Neural cell (in vitro differentiated cells): ENCODE measurements around the gene GRK7.

ENCODE experiments used
- EP300 ChIP-seq: fragments of 450-650 bp; conservative IDR thresholded peaks from 2 replicates; pipeline ENCODE4 v1.6.1; 2014; ENCODE audit warnings: antibody characterized with exemption, mild to moderate bottlenecking, moderate library complexity; ENCODE audit not compliant: poor library complexity, severe bottlenecking
- EZH2 ChIP-seq: fragments of 200-600, 300-800 bp; shearing (Covaris generic), sonication (generic); IDR thresholded peaks from 2 replicates; pipeline ENCODE4 v1.6.1; 2014; ENCODE audit warnings: antibody characterized with exemption, low read length, borderline replicate concordance, mild to moderate bottlenecking; ENCODE audit not compliant: insufficient read depth, poor library complexity, severe bottlenecking
- MXI1 ChIP-seq: fragments of 450-650 bp; conservative IDR thresholded peaks from 2 replicates; pipeline ENCODE4 v1.6.1; 2014; ENCODE audit warnings: antibody characterized with exemption, mild to moderate bottlenecking; ENCODE audit not compliant: poor library complexity, severe bottlenecking
- POLR2AphosphoS5 ChIP-seq: IDR thresholded peaks from 2 replicates; pipeline ENCODE4 v1.6.1; 2012
- RAD21 ChIP-seq: fragments of 450-650 bp; conservative IDR thresholded peaks from 2 replicates; pipeline ENCODE4 v1.6.1; 2014; ENCODE audit warnings: antibody characterized with exemption, mild to moderate bottlenecking, moderate library complexity
- SMC3 ChIP-seq: fragments of 450-650 bp; conservative IDR thresholded peaks from 2 replicates; pipeline ENCODE4 v1.6.1; 2014; ENCODE audit warnings: antibody characterized with exemption, mild to moderate bottlenecking, moderate library complexity; ENCODE audit not compliant: poor library complexity
- TAF1 ChIP-seq: IDR thresholded peaks from 2 replicates; pipeline ENCODE4 v1.6.1; 2012; ENCODE audit warnings: low read depth
- TF ChIP-seq, protein P1 (sequence below): fragments of 450-650 bp; IDR thresholded peaks from 2 replicates; pipeline ENCODE4 v1.5.1; 2014; ENCODE audit warnings: antibody characterized with exemption, mild to moderate bottlenecking, moderate library complexity; ENCODE audit not compliant: poor library complexity, severe bottlenecking

DNA sequence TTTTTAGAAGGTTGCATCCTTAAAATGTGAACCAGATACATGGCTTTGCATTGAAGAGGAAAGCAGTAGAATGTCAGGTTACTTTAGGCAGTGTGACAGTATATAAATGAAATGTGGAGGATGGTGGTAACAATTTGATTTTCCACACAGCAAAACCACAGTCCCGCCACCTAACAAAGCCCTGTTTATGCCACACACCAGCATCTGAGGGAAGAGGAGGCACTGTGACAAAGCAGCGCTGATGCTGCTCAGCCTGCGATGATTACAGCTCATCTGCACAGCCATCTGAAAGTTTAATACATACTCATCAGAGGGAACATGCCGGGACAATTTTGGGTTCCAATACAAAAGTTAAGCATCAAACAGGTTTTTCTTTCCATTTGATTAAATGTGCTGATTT is 16.2 kb upstream of the GRK7 start:
- TF ChIP-seq POLR2AphosphoS5, result no peak
- TF ChIP-seq, protein P1, sequence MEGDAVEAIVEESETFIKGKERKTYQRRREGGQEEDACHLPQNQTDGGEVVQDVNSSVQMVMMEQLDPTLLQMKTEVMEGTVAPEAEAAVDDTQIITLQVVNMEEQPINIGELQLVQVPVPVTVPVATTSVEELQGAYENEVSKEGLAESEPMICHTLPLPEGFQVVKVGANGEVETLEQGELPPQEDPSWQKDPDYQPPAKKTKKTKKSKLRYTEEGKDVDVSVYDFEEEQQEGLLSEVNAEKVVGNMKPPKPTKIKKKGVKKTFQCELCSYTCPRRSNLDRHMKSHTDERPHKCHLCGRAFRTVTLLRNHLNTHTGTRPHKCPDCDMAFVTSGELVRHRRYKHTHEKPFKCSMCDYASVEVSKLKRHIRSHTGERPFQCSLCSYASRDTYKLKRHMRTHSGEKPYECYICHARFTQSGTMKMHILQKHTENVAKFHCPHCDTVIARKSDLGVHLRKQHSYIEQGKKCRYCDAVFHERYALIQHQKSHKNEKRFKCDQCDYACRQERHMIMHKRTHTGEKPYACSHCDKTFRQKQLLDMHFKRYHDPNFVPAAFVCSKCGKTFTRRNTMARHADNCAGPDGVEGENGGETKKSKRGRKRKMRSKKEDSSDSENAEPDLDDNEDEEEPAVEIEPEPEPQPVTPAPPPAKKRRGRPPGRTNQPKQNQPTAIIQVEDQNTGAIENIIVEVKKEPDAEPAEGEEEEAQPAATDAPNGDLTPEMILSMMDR, result no peak
- TF ChIP-seq TAF1, result no peak
- TF ChIP-seq EZH2, result no peak
- TF ChIP-seq RAD21, result no peak
- TF ChIP-seq EP300, result no peak
- no peak for TF ChIP-seq SMC3
- no peak for TF ChIP-seq MXI1
